ENCODE measurements around the gene LILRA5. TPM values are rescaled to one million over a fixed set of nuclear protein-coding genes. Genes with fewer than 3 reads are reported as not detected.

Gene LILRA5
- total RNA-seq, 1 donor from 2014 or later = 2.9 TPM

- H3K36me3 ChIP-seq = no peaks in the 10 kb centered on the region
- no peak overlapping the region for H3K27ac ChIP-seq
- peak in 2 of 3 experiments; percentile 20 to 36 for TF ChIP-seq CTCF (IDR thresholded peaks at IDR 0.05)
- no peak for TF ChIP-seq POLR2A (IDR thresholded peaks at IDR 0.05)
- no peaks in the 10 kb centered on the region for H3K4me1 ChIP-seq
- no peaks in the 10 kb centered on the region for H3K9me3 ChIP-seq
- H3K27me3 ChIP-seq = no peaks in the 10 kb centered on the region
- intact Hi-C loops (cut with DNase I) = no loop called here
- DNase-seq (ENCODE audit: extremely low spot score in 2 of 2) = peak in 1 of 2 donors; percentile 67
- H3K4me3 ChIP-seq = no peak overlapping the region
These were observed 46.8 kb downstream of the LILRA5 start for GRCh38 chr19:54266133-54266532.

GRCh38 chr19:54262470-54262869, 50.5 kb downstream of the LILRA5 start:
- no peak for DNase-seq (ENCODE audit: extremely low spot score in 2 of 2)
- H3K27me3 ChIP-seq = no peaks in the 10 kb centered on the region
- intact Hi-C loops (cut with DNase I) = no loop called here
- no peak for TF ChIP-seq POLR2AphosphoS5 (IDR thresholded peaks at IDR 0.05; ENCODE audit: insufficient read depth in 1 of 2, low read depth in 1 of 2)
- no peak for TF ChIP-seq POLR2A (IDR thresholded peaks at IDR 0.05)
- TF ChIP-seq CTCF (IDR thresholded peaks at IDR 0.05) = no peak
- no peaks in the 10 kb centered on the region for H3K4me1 ChIP-seq
- H3K9me3 ChIP-seq = no peaks in the 10 kb centered on the region
- no peaks in the 10 kb centered on the region for H3K36me3 ChIP-seq
- H3K27ac ChIP-seq = no peak overlapping the region
- no peak overlapping the region for H3K4me3 ChIP-seq

- Histone ChIP-seq H3K36me3 (no peaks in the 10 kb centered on the region), H3K4me3 (no peak overlapping the region), H3K27ac (no peak overlapping the region), H3K4me1 (no peaks in the 10 kb centered on the region), H3K9me3 (no peaks in the 10 kb centered on the region), H3K27me3 (no peaks in the 10 kb centered on the region)
- DNase-seq (ENCODE audit: extremely low spot score in 2 of 2) = peak in 1 of 2 donors; percentile 29
- intact Hi-C loops (cut with DNase I) = no loop called here
- TF ChIP-seq CTCF (IDR thresholded peaks at IDR 0.05) (no peak), POLR2AphosphoS5 (IDR thresholded peaks at IDR 0.05; ENCODE audit: insufficient read depth in 1 of 2, low read depth in 1 of 2) (no peak), POLR2A (IDR thresholded peaks at IDR 0.05) (no peak)
These were observed 50.9 kb downstream of the LILRA5 start for GRCh38 chr19:54262066-54262465.

GRCh38 chr19:54257116-54257480, 55.9 kb downstream of the LILRA5 start, which contains the start of gene LILRB5:
Gene LILRB5, minus strand, starts transcription at chr19:54257273. Its CDS starts 80 bp downstream, at chr19:54257193.
- TF ChIP-seq CTCF (IDR thresholded peaks at IDR 0.05) = no peak
- no peak for TF ChIP-seq POLR2AphosphoS5 (IDR thresholded peaks at IDR 0.05; ENCODE audit: insufficient read depth in 1 of 2, low read depth in 1 of 2)
- TF ChIP-seq POLR2A (IDR thresholded peaks at IDR 0.05) = no peak
- H3K27ac ChIP-seq = no peak within 1 kb of the TSS
- H3K4me3 ChIP-seq = no peak within 1 kb of the TSS
- no peaks in the 10 kb centered on the region for H3K27me3 ChIP-seq
- no peaks in the 10 kb centered on the region for H3K36me3 ChIP-seq
- H3K4me1 ChIP-seq = no peaks in the 10 kb centered on the region
- intact Hi-C loops (cut with DNase I) = no loop called here
- H3K9me3 ChIP-seq = no peaks in the 10 kb centered on the region
- DNase-seq (ENCODE audit: extremely low spot score in 2 of 2) = no peak

Small RNA genes lying within 50 kb of the gene (microRNA-seq; reads per million reads assigned to microRNA genes)
- gene MIR4752 (ENCODE audit: borderline number of aligned reads, borderline replicate concordance) = not detected

Small RNA genes lying within 50 kb of the gene (small RNA-seq; reads per million reads assigned to genes)
- gene AC245884.12 (not detected), gene MIR4752 (not detected), gene RNU6-1307P (not detected)

Other genes with a start within 250 kb of the LILRA5 start
- not detected for gene VSTM1, start 249.3 kb downstream of the LILRA5 start, total RNA-seq
- not detected for gene TARM1, start 231.8 kb downstream of the LILRA5 start, total RNA-seq
- 1.2 TPM for gene OSCAR, start 212.4 kb downstream of the LILRA5 start, total RNA-seq
- 79.3 TPM for gene NDUFA3, start 210.3 kb downstream of the LILRA5 start, total RNA-seq
- gene TFPT, start 197.5 kb downstream of the LILRA5 start, total RNA-seq = 13.0 TPM
- gene PRPF31, start 197.4 kb downstream of the LILRA5 start, total RNA-seq = 44.4 TPM
- gene CNOT3, start 175.4 kb downstream of the LILRA5 start, total RNA-seq = 17.7 TPM
- 5.4 TPM for gene LENG1, start 153.4 kb downstream of the LILRA5 start, total RNA-seq
- 22.3 TPM for gene TMC4, start 140.0 kb downstream of the LILRA5 start, total RNA-seq
- 76.6 TPM for gene MBOAT7, start 123.6 kb downstream of the LILRA5 start, total RNA-seq
- 52.3 TPM for gene TSEN34, start 121.9 kb downstream of the LILRA5 start, total RNA-seq
- 1,892 TPM for gene RPS9, start 112.3 kb downstream of the LILRA5 start, total RNA-seq
- gene LILRB3, start 90.2 kb downstream of the LILRA5 start, total RNA-seq = 20.4 TPM
- 1.5 TPM for gene LILRA6, start 70.4 kb downstream of the LILRA5 start, total RNA-seq
- gene LILRB5, start 55.9 kb downstream of the LILRA5 start, total RNA-seq = 12.3 TPM
- gene LILRB2, start 32.1 kb downstream of the LILRA5 start, total RNA-seq = 2.0 TPM
- gene LILRA4, start 26.0 kb upstream of the LILRA5 start, total RNA-seq = not detected
- 8.8 TPM for gene LAIR1, start 51.8 kb upstream of the LILRA5 start, total RNA-seq
- gene TTYH1, start 102.3 kb upstream of the LILRA5 start, total RNA-seq = 5.9 TPM
- gene LENG8, start 136.0 kb upstream of the LILRA5 start, total RNA-seq = 129 TPM
- gene LENG9, start 150.6 kb upstream of the LILRA5 start, total RNA-seq = 10.3 TPM
- 33.4 TPM for gene CDC42EP5, start 160.1 kb upstream of the LILRA5 start, total RNA-seq
- not detected for gene LAIR2, start 189.7 kb upstream of the LILRA5 start, total RNA-seq

Data from vagina (tissue), 2 donors.